ENCODE measurements around the gene PRPF18. TPM values are rescaled to one million over a fixed set of nuclear protein-coding genes. Genes with fewer than 3 reads are reported as not detected.
"Not testable (repeated sequence)": the region's sequence is repeated elsewhere in the genome, so short reads cannot be mapped to it uniquely, and the experiment has no call there.

The PRPF18 gene, protein sequence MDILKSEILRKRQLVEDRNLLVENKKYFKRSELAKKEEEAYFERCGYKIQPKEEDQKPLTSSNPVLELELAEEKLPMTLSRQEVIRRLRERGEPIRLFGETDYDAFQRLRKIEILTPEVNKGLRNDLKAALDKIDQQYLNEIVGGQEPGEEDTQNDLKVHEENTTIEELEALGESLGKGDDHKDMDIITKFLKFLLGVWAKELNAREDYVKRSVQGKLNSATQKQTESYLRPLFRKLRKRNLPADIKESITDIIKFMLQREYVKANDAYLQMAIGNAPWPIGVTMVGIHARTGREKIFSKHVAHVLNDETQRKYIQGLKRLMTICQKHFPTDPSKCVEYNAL
- total RNA-seq (10 to 100 TPM; 16.7 to 22.4 (median 20.1) TPM), polyA plus RNA-seq (10 to 100 TPM; 13.0 to 17.7 TPM)
- long read RNA-seq, donor 1, transcript PRPF18-202 (10 exons, 1,717 nt): major isoform, 37 of 51 reads
- long read RNA-seq, donor 1, partial matches to known transcripts: 6 of 51 reads
- long read RNA-seq, donor 1, other reads (novel, unspliced or antisense): 8 of 51 reads
- long read RNA-seq, donor 2, transcript PRPF18-202 (10 exons, 1,717 nt): major isoform, 13 of 13 reads
- long read RNA-seq, donor 2, partial matches to known transcripts: 0 of 13 reads
- long read RNA-seq, donor 2, other reads (novel, unspliced or antisense): 0 of 13 reads
- long read RNA-seq, donor 3, transcript PRPF18-202 (10 exons, 1,717 nt): major isoform, 9 of 12 reads
- long read RNA-seq, donor 3, partial matches to known transcripts: 2 of 12 reads
- long read RNA-seq, donor 3, other reads (novel, unspliced or antisense): 1 of 12 reads

DNA sequence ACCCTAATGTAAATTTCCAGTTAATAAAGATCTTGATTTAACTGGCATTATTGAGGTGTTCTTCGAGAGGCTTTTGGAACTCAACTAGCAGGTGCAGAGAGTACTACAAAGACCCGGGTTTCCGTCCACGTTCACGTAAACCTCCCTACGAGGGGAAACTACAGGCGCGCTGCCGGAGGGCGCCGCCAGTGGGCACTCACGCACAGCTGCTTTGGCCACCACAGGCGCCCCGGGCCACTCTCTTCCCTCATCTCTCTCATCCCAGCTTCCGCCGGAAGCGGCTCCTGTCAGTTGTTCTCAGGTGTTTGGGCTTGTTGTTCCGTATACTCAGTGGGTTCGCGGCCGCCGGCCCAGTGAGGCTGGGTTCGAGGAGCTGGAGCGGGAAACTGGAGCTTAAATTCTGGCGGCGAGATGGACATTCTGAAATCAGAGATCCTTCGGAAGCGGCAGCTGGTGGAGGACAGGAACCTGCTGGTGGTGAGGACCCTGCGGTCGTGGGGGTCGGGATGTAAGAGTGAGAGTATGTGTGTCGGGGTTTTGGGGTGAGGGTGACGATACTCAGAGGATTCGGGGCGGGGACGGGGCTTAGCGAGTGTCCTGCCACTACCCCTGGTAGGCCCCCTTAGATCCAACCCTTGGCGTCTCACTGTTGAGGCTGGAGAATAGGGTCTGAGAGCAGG, at the start of gene PRPF18:
TSS of gene PRPF18 (plus strand) at position 290 of the 680 bp plus-strand sequence. CDS start at position 412, 122 bp downstream.
- WGBS, 3 donors: 0 to 1% (median 1%) methylated on average over 38 of the region's 38 CpGs
- no peak for TF ChIP-seq POLR2A (IDR thresholded peaks at IDR 0.05)
- TF ChIP-seq, protein P1, sequence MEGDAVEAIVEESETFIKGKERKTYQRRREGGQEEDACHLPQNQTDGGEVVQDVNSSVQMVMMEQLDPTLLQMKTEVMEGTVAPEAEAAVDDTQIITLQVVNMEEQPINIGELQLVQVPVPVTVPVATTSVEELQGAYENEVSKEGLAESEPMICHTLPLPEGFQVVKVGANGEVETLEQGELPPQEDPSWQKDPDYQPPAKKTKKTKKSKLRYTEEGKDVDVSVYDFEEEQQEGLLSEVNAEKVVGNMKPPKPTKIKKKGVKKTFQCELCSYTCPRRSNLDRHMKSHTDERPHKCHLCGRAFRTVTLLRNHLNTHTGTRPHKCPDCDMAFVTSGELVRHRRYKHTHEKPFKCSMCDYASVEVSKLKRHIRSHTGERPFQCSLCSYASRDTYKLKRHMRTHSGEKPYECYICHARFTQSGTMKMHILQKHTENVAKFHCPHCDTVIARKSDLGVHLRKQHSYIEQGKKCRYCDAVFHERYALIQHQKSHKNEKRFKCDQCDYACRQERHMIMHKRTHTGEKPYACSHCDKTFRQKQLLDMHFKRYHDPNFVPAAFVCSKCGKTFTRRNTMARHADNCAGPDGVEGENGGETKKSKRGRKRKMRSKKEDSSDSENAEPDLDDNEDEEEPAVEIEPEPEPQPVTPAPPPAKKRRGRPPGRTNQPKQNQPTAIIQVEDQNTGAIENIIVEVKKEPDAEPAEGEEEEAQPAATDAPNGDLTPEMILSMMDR (IDR thresholded peaks at IDR 0.05): peak; percentile 77 to 95 (median 87)
- Histone ChIP-seq H3K27me3 (no peaks in the 10 kb centered on the region), H3K9me3 (no peaks in the 10 kb centered on the region), H3K4me3 (peak within 1 kb of the TSS; percentile 86), H3K36me3 (no peaks in the 10 kb centered on the region), H3K4me1 (ENCODE audit: insufficient read depth) (peaks cover 10% of the 10 kb centered on the region), H3K27ac (no peak within 1 kb of the TSS)
- peak; percentile 86 to 94 (median 89) for DNase-seq
- intact Hi-C loops (cut with DNase I): no loop called here

DNA sequence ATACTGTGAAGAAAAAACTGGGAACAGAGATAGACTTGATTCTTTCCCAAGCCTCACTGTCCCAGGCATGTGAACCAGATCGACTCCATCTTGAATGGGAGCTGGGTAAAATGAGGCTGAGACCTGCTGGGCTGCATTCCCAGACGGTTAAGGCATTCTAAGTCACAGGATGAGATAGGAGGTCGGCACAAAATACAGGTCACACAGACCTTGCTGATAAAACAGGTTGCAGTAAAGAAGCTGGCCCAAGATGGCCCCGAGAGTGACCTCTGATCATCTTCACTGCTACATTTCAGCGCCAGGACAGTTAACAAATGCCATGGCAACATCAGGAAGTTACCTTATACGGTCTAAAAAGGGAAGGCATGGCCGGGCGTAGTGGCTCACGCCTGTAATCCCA, 48.8 kb upstream of the PRPF18 start:
- H3K27ac ChIP-seq; intact Hi-C loops (cut with DNase I); H3K4me1 ChIP-seq (ENCODE audit: insufficient read depth); DNase-seq; H3K27me3 ChIP-seq; H3K36me3 ChIP-seq; H3K9me3 ChIP-seq; H3K4me3 ChIP-seq: not testable (repeated sequence)
- WGBS, 3 donors: 57 to 68% (median 58%) methylated on average over 9 of the region's 9 CpGs

DNA sequence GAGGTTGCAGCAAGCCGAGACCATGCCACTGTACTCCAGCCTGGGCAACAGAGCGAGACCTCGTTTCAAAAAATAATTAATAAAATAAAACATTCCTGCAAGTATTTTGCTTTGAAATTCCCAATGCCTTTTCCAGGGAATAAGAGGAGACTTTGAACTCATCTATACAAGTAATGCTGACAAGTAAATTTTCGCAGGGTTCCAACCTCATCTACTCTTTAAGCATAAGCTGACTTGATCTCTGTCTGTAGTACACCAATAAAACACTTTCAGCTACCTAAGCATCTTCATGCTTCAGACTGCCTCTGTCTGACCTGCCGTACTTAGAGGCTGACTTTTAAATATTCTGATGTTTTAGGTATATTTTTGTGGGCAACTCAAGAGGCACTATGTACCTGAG, 44.2 kb upstream of the PRPF18 start:
- intact Hi-C loops (cut with DNase I): no loop called here
- Histone ChIP-seq H3K9me3 (no peaks in the 10 kb centered on the region), H3K27ac (no peak overlapping the region), H3K27me3 (no peaks in the 10 kb centered on the region), H3K4me1 (ENCODE audit: insufficient read depth) (no peaks in the 10 kb centered on the region), H3K4me3 (no peak overlapping the region), H3K36me3 (no peaks in the 10 kb centered on the region)
- no peak for DNase-seq
- TF ChIP-seq, protein P1 (IDR thresholded peaks at IDR 0.05): no peak
- no peak for TF ChIP-seq EP300 (IDR thresholded peaks at IDR 0.05)
- 81 to 85% (median 83%) methylated on average over 5 of the region's 5 CpGs for WGBS, 3 donors

DNA sequence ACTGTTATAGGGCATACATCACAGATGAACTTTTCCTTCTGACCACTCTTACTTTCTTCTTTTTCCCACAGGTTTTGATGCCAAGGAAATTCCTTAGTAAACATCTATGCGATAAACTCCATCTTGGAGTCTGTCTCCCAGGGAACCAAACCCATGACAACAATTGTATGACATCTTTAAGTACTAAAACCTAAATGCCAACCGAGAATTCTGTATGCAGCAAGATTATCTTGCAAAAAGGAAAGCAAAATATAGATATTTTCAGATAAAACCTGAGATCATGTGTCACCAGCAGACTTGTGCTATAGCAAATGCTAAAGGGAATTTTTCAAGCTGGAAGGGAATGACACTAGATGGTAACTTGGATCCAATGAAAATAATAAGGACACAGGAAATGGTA, 36.0 kb upstream of the PRPF18 start:
- DNase-seq: no peak
- Histone ChIP-seq H3K27me3 (no peaks in the 10 kb centered on the region), H3K4me3 (no peak overlapping the region), H3K4me1 (ENCODE audit: insufficient read depth) (no peaks in the 10 kb centered on the region), H3K27ac (no peak overlapping the region), H3K36me3 (no peaks in the 10 kb centered on the region), H3K9me3 (no peaks in the 10 kb centered on the region)
- TF ChIP-seq, protein P1 (IDR thresholded peaks at IDR 0.05): no peak
- TF ChIP-seq EP300 (IDR thresholded peaks at IDR 0.05) (no peak), POLR2A (IDR thresholded peaks at IDR 0.05) (no peak)
- intact Hi-C loops (cut with DNase I): no loop called here
- 80 to 87% (median 86%) methylated on average over 2 of the region's 2 CpGs for WGBS, 3 donors
